GM20431 (cell line): ENCODE results near the gene EPPIN.

Source experiments
- in situ Hi-C: fragments of 300-500 bp; cut with MseI, MboI; formaldehyde crosslinking; loops from one replicate; pipeline ENCODE4 v1.15.0; 2020; ENCODE audit warnings: low sequenced_read_pairs; ENCODE audit not compliant: unreplicated experiment

EPPIN gene

GRCh38 chr20:45545754-45546453 lies 1.3 kb downstream of the EPPIN start:
- in situ Hi-C loops: no loop called here

- in situ Hi-C loops: no loop called here
Observed at GRCh38 chr20:45545351-45545750, 1.9 kb downstream of the EPPIN start.

GRCh38 chr20:45539382-45539781 lies 7.8 kb downstream of the EPPIN start, which contains the start of gene WFDC6:
Gene WFDC6, minus strand, starts transcription at chr20:45539482. Its CDS starts 75 bp downstream, at chr20:45539407.
- in situ Hi-C loops: no loop called here

- in situ Hi-C loops: no loop called here
Observed at GRCh38 chr20:45538209-45538799, 8.9 kb downstream of the EPPIN start.

- in situ Hi-C loops: no loop called here
Observed at GRCh38 chr20:45527294-45527693, 19.9 kb downstream of the EPPIN start.

GRCh38 chr20:45523821-45524220 lies 23.4 kb downstream of the EPPIN start:
- in situ Hi-C loops: no loop called here

GRCh38 chr20:45518282-45518681 lies 28.9 kb downstream of the EPPIN start:
- in situ Hi-C loops: no loop called here

GRCh38 chr20:45515147-45515913 lies 31.9 kb downstream of the EPPIN start, which contains the start of gene SPINT3:
Gene SPINT3, minus strand, starts transcription at chr20:45515622. Its CDS starts 14 bp downstream, at chr20:45515608.
- in situ Hi-C loops: no loop called here

- in situ Hi-C loops: no loop called here
Observed at GRCh38 chr20:45510242-45510862, 36.8 kb downstream of the EPPIN start.

- in situ Hi-C loops: no loop called here
Observed at GRCh38 chr20:45509091-45509490, 38.1 kb downstream of the EPPIN start.

GRCh38 chr20:45508068-45508886 lies 38.9 kb downstream of the EPPIN start:
- in situ Hi-C loops: no loop called here

GRCh38 chr20:45507011-45507820 lies 40.0 kb downstream of the EPPIN start:
- in situ Hi-C loops: no loop called here

GRCh38 chr20:45506398-45506797 lies 40.8 kb downstream of the EPPIN start:
- in situ Hi-C loops: no loop called here

- in situ Hi-C loops: no loop called here
Observed at GRCh38 chr20:45503403-45503802, 43.8 kb downstream of the EPPIN start.

GRCh38 chr20:45502561-45502960 lies 44.6 kb downstream of the EPPIN start:
- in situ Hi-C loops: no loop called here

GRCh38 chr20:45501600-45501999 lies 45.6 kb downstream of the EPPIN start:
- in situ Hi-C loops: no loop called here

- in situ Hi-C loops: no loop called here
Observed at GRCh38 chr20:45500022-45500421, 47.2 kb downstream of the EPPIN start.

GRCh38 chr20:45497971-45498494 lies 49.2 kb downstream of the EPPIN start:
- in situ Hi-C loops: no loop called here

- in situ Hi-C loops: no loop called here
Observed at GRCh38 chr20:45496166-45496565, 51.0 kb downstream of the EPPIN start.
